GM23338 (cell line): ENCODE measurements around the gene RFC2. TPM values are rescaled to one million over a fixed set of nuclear protein-coding genes. Genes with fewer than 3 reads are reported as not detected.

ENCODE experiments used
- ATAC-seq: fragments of 200-7000 bp; cut with Tn5 transposase; 3 replicates; pipeline ENCODE4 v1.9.1; 2020
- DNase-seq: peaks from one replicate; pipeline ENCODE4 v3.0.0-alpha.2; 2015; ENCODE audit warnings: low spot score
- H2AFZ ChIP-seq: fragments of 200-600 bp; sonication (generic); 2 replicates; pipeline ENCODE4 v1.8.0; 2016; ENCODE audit warnings: antibody characterized with exemption, mild to moderate bottlenecking, moderate library complexity
- H3F3A ChIP-seq: fragments of 200-600 bp; sonication (generic); replicated peaks from 2 replicates; pipeline ENCODE4 v1.8.0; 2017; ENCODE audit warnings: antibody characterized with exemption, mixed run types, low read depth
- H3K27ac ChIP-seq: fragments of 200-600 bp; sonication (generic); 2 replicates; pipeline ENCODE4 v1.6.1; 2016; ENCODE audit warnings: low read depth
- H3K27me3 ChIP-seq: fragments of 200-600 bp; sonication (generic); 2 replicates; pipeline ENCODE4 v1.8.0; 2016; ENCODE audit warnings: mild to moderate bottlenecking, mixed run types, moderate library complexity; ENCODE audit not compliant: insufficient read depth
- H3K36me3 ChIP-seq: fragments of 200-600 bp; sonication (generic); 2 replicates; pipeline ENCODE4 v1.8.0; 2016; ENCODE audit warnings: mild to moderate bottlenecking; ENCODE audit not compliant: insufficient read depth
- H3K4me1 ChIP-seq: fragments of 200-600 bp; sonication (generic); 2 replicates; pipeline ENCODE4 v1.8.0; 2016; ENCODE audit warnings: mild to moderate bottlenecking, moderate library complexity; ENCODE audit not compliant: insufficient read depth
- H3K4me2 ChIP-seq: fragments of 200-600 bp; sonication (generic); 2 replicates; pipeline ENCODE4 v1.7.1; 2017; ENCODE audit warnings: mixed run types
- H3K4me3 ChIP-seq: fragments of 200-600 bp; sonication (generic); 2 replicates; pipeline ENCODE4 v1.6.1; 2016; ENCODE audit warnings: mixed run types
- H3K79me2 ChIP-seq: fragments of 200-600 bp; sonication (generic); replicated peaks from 2 replicates; pipeline ENCODE4 v1.8.0; 2017; ENCODE audit warnings: mild to moderate bottlenecking; ENCODE audit not compliant: insufficient read depth
- H3K9me2 ChIP-seq: fragments of 200-600 bp; sonication (generic); 2 replicates; pipeline ENCODE4 v1.8.0; 2017; ENCODE audit not compliant: insufficient read depth
- H4K20me1 ChIP-seq: fragments of 200-600 bp; sonication (generic); replicated peaks from 2 replicates; pipeline ENCODE4 v1.8.0; 2017; ENCODE audit warnings: mild to moderate bottlenecking; ENCODE audit not compliant: insufficient read depth
- H3K27ac Mint-ChIP-seq: 2 replicates; pipeline ENCODE4 v1.8.0; 2020; ENCODE audit warnings: inconsistent platforms, mild to moderate bottlenecking, moderate library complexity, mixed read lengths
- H3K27me3 Mint-ChIP-seq: 3 replicates; pipeline ENCODE4 v1.8.0; 2022; ENCODE audit warnings: low read depth, mild to moderate bottlenecking, moderate library complexity, mixed read lengths, inconsistent platforms; ENCODE audit not compliant: insufficient read depth, poor library complexity
- H3K36me3 Mint-ChIP-seq: 3 replicates; pipeline ENCODE4 v1.8.0; 2021; ENCODE audit warnings: low read depth, mild to moderate bottlenecking, inconsistent platforms, moderate library complexity, mixed read lengths
- H3K4me1 Mint-ChIP-seq: 3 replicates; pipeline ENCODE4 v1.8.0; 2020; ENCODE audit warnings: mild to moderate bottlenecking, inconsistent platforms, mixed read lengths
- H3K4me3 Mint-ChIP-seq: 3 replicates; pipeline ENCODE4 v1.8.0; 2021; ENCODE audit warnings: moderate library complexity, mild to moderate bottlenecking, inconsistent platforms, mixed read lengths
- H3K9me3 Mint-ChIP-seq: 3 replicates; pipeline ENCODE4 v1.8.0; 2020; ENCODE audit warnings: moderate library complexity, mild to moderate bottlenecking, inconsistent platforms, mixed read lengths
- CTCF ChIP-seq, 2 experiments: fragments of 200-600 bp in 1 of 2; sonication (generic) in 1 of 2; conservative IDR thresholded peaks; 2 replicates each; pipeline versions ENCODE4 v1.5.1 to v1.6.1; 2016 to 2017; ENCODE audit warnings: antibody characterized with exemption in 2 of 2, low read depth in 2 of 2, mild to moderate bottlenecking in 2 of 2, moderate library complexity in 1 of 2
- JUNB ChIP-seq: IDR thresholded peaks from one replicate; pipeline ENCODE4 v1.6.1; 2016; ENCODE audit warnings: antibody characterized with exemption; ENCODE audit not compliant: unreplicated experiment
- NANOG ChIP-seq: IDR thresholded peaks from 2 replicates; pipeline ENCODE4 v1.6.1; 2016; ENCODE audit warnings: antibody characterized with exemption, borderline replicate concordance
- POLR2AphosphoS5 ChIP-seq: IDR thresholded peaks from 2 replicates; pipeline ENCODE4 v1.6.1; 2016; ENCODE audit warnings: antibody characterized with exemption, low read depth
- STAT1 ChIP-seq: IDR thresholded peaks from one replicate; pipeline ENCODE4 v1.6.1; 2016; ENCODE audit warnings: antibody characterized with exemption; ENCODE audit not compliant: unreplicated experiment
- ZNF114 ChIP-seq: fragments of 250-450 bp; sonication (Bioruptor Pico); IDR thresholded peaks from 2 replicates; pipeline ENCODE4 v1.5.0; 2020; ENCODE audit warnings: mild to moderate bottlenecking, moderate library complexity
- ZNF331 ChIP-seq: fragments of 250-450 bp; sonication (Bioruptor Pico); IDR thresholded peaks from 2 replicates; pipeline ENCODE4 v1.5.0; 2020; ENCODE audit warnings: low read depth, mild to moderate bottlenecking, moderate library complexity
- polyA plus RNA-seq: library from polyadenylated mRNA; unstranded; fragments of >200 nt; fragmentation: Nextera tagmentation; extraction: Ambion mirVana; gene quantifications from 2 replicates; pipeline ENCODE4 v1.2.1, GENCODE V29; 2016
- total RNA-seq: library from RNA; depleted of rRNA; stranded (reverse); fragments of >200 nt; shearing (Covaris generic); gene quantifications from 2 replicates; pipeline ENCODE4 v1.2.3, GENCODE V29; 2014

The RFC2 gene
- total and polyA plus RNA-seq, 2 experiments from 2014 or later: 56.4 to 75.2 TPM

GRCh38 chr7:74267756-74268565 is 13.8 kb upstream of the RFC2 start:
- H3F3A ChIP-seq: 0 out of 2 replicates have a peak, but pooled peaks cover 5% of the 10 kb centered on the region
- no peak overlapping the region for H2AFZ ChIP-seq
- H3K4me3 ChIP-seq: no peak overlapping the region

GRCh38 chr7:74266191-74266963 is 12.2 kb upstream of the RFC2 start:
- no peaks in the 10 kb centered on the region for H3K27me3 ChIP-seq
- no peaks in the 10 kb centered on the region for H3K36me3 ChIP-seq
- DNase-seq (no peak), ATAC-seq (no peak)
- 0 out of 2 replicates have a peak, but pooled peaks cover 5% of the 10 kb centered on the region for H3F3A ChIP-seq
- H3K27me3 Mint-ChIP-seq: peaks cover 11% of the 10 kb centered on the region
- H3K4me3 Mint-ChIP-seq: no peak overlapping the region
- H3K4me1 Mint-ChIP-seq: no peaks in the 10 kb centered on the region; the same call in 2 of the 3 replicates
- H2AFZ ChIP-seq: no peak overlapping the region
- H3K27ac Mint-ChIP-seq: no peak overlapping the region
- no peaks in the 10 kb centered on the region for H4K20me1 ChIP-seq
- H3K4me2 ChIP-seq: no peak overlapping the region
- H3K4me1 ChIP-seq: 0 out of 2 replicates have a peak, but pooled peaks cover 3% of the 10 kb centered on the region
- H3K36me3 Mint-ChIP-seq: no peaks in the 10 kb centered on the region
- H3K9me2 ChIP-seq: no peaks in the 10 kb centered on the region
- no peaks in the 10 kb centered on the region for H3K79me2 ChIP-seq
- H3K4me3 ChIP-seq: no peak overlapping the region
- no peak overlapping the region for H3K27ac ChIP-seq
- no peaks in the 10 kb centered on the region for H3K9me3 Mint-ChIP-seq
- TF ChIP-seq CTCF (conservative IDR thresholded peaks at IDR 0.05; ENCODE audit: low read depth in 2 of 2) (no peak), ZNF114 (CRISPR knock-in tag) (no peak), POLR2AphosphoS5 (no peak), STAT1 (no peak)

More at GRCh38 chr7:74267756-74268565, 13.8 kb upstream of the RFC2 start:
- TF ChIP-seq CTCF (conservative IDR thresholded peaks at IDR 0.05; ENCODE audit: low read depth in 2 of 2) (no peak), NANOG (no peak), STAT1 (no peak), ZNF331 (no peak), JUNB (no peak)
- peaks cover 8% of the 10 kb centered on the region for H3K27me3 Mint-ChIP-seq
- peaks cover 10% of the 10 kb centered on the region for H3K4me1 Mint-ChIP-seq
- ATAC-seq: no peak
- H3K27ac Mint-ChIP-seq: peak overlapping the region; percentile 48; the same call in 1 of the 2 replicates
- Histone ChIP-seq H4K20me1 (no peaks in the 10 kb centered on the region), H3K4me1 (peaks cover 10% of the 10 kb centered on the region; the same call in 1 of the 2 replicates), H3K27ac (0 out of 2 replicates have a peak overlapping the region, but pooled peaks have one; percentile 85), H3K4me2 (no peak overlapping the region), H3K36me3 (no peaks in the 10 kb centered on the region), H3K79me2 (no peaks in the 10 kb centered on the region), H3K27me3 (no peaks in the 10 kb centered on the region), H3K9me2 (no peaks in the 10 kb centered on the region)
- no peak for DNase-seq
- no peak overlapping the region for H3K4me3 Mint-ChIP-seq
- H3K9me3 Mint-ChIP-seq: no peaks in the 10 kb centered on the region
- H3K36me3 Mint-ChIP-seq: no peaks in the 10 kb centered on the region
